Gastroesophageal sphincter (tissue), 4 donors: ENCODE measurements around the gene HIVEP3. TPM values are rescaled to one million over a fixed set of nuclear protein-coding genes. Genes with fewer than 3 reads are reported as not detected.

Source experiments
- ATAC-seq: fragments of 150-250 bp; one replicate; pipeline ENCODE4 v1.9.1; 2016; ENCODE audit warnings: mild to moderate bottlenecking, moderate library complexity
- H3K27ac ChIP-seq, 4 donors: fragments of 200-600 bp; sonication (generic) in 3 of 4; 1 replicate in 3 of 4; 2 replicates in 1 of 4; pipeline ENCODE4 v1.5.1; 2016 to 2019
- H3K27me3 ChIP-seq: fragments of 200-600 bp; sonication (generic); one replicate; pipeline ENCODE4 v1.5.1; 2019
- H3K36me3 ChIP-seq, 2 donors: fragments of 200-600 bp; sonication (generic); one replicate each; pipeline ENCODE4 v1.5.1; 2019; ENCODE audit warnings: control low read depth in 1 of 2
- H3K4me1 ChIP-seq, 3 donors: fragments of 200-600 bp; sonication (generic); 1 replicate in 2 of 3; 2 replicates in 1 of 3; pipeline ENCODE4 v1.5.1; 2016 to 2019; ENCODE audit warnings: control low read depth in 2 of 3
- H3K4me3 ChIP-seq, 2 donors: fragments of 200-600 bp; sonication (generic); one replicate each; pipeline ENCODE4 v1.5.1; 2019; ENCODE audit warnings: mild to moderate bottlenecking in 1 of 2, moderate library complexity in 1 of 2
- H3K9me3 ChIP-seq, 3 donors: fragments of 200-600 bp; sonication (generic); one replicate each; pipeline ENCODE4 v1.5.1; 2017 to 2019; ENCODE audit warnings: control low read depth in 2 of 3
- CTCF ChIP-seq, 4 experiments: fragments of 200-600 bp in 2 of 4; fragments of 450-650 bp in 2 of 4; sonication (generic) in 1 of 4; IDR thresholded peaks; one replicate each; pipeline ENCODE4 v1.5.1; 2017 to 2019; ENCODE audit warnings: antibody characterized with exemption in 4 of 4, mild to moderate bottlenecking in 2 of 4, moderate library complexity in 2 of 4
- EP300 ChIP-seq: sonication (generic); formaldehyde crosslinking; IDR thresholded peaks from one replicate; pipeline ENCODE4 v1.6.1; 2017; ENCODE audit warnings: antibody characterized with exemption, mild to moderate bottlenecking
- POLR2A ChIP-seq, 2 donors: fragments of 450-650 bp; IDR thresholded peaks; one replicate each; pipeline ENCODE4 v1.6.1; 2017; ENCODE audit warnings: antibody characterized with exemption in 2 of 2, mild to moderate bottlenecking in 2 of 2, moderate library complexity in 1 of 2
- POLR2AphosphoS5 ChIP-seq: sonication (generic); formaldehyde crosslinking; IDR thresholded peaks from one replicate; pipeline ENCODE4 v1.6.1; 2017; ENCODE audit warnings: antibody characterized with exemption
- WGBS, 2 donors: methylation state at CpG; one replicate each; pipeline ENCODE4 v1.1.5; 2018; ENCODE audit warnings: low coverage in 1 of 2; 5-methylcytosine and 5-hydroxymethylcytosine counted together
- total RNA-seq, 4 donors: library from RNA; depleted of rRNA; stranded (reverse); fragments of >200 nt; gene quantifications; one replicate each; pipeline ENCODE4 v1.1.0, GENCODE V29; 2016

HIVEP3 gene
- total RNA-seq, 4 donors from 2014 or later: 1.9 to 3.8 (median 2.8) TPM

DNA sequence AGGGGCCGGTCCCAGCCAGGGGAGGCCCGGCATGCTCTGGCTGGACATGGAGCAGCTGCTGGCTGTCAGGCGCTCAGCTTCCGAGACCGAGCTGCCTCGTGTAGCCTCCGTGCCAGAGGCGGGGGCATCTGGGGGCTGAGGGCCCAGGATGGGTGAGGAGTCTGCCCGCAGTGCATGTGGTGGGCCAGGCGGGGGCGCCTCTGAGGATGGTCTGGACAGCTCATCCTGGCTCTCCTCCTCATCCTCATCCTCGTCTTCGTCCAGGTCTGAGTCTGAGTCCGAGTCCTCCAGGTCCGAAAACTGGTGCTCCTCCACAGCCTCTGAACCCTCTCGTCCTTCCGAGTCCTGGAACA lies 405.4 kb downstream of the HIVEP3 start:
- Histone ChIP-seq H3K27ac (no peak overlapping the region), H3K36me3 (peaks cover 0 to 17% of the 10 kb centered on the region in 2 donors), H3K4me3 (no peak overlapping the region), H3K9me3 (no peaks in the 10 kb centered on the region), H3K27me3 (no peaks in the 10 kb centered on the region), H3K4me1 (peaks cover 0 to 25% (median 7%) of the 10 kb centered on the region in 3 donors)
- WGBS, 2 donors: no CpG with 5 or more reads among the region's 17 CpGs
- TF ChIP-seq POLR2A (IDR thresholded peaks at IDR 0.05): no peak
- no peak for TF ChIP-seq POLR2AphosphoS5
- TF ChIP-seq CTCF (IDR thresholded peaks at IDR 0.05): no peak
- TF ChIP-seq EP300: no peak
- no peak for ATAC-seq

DNA sequence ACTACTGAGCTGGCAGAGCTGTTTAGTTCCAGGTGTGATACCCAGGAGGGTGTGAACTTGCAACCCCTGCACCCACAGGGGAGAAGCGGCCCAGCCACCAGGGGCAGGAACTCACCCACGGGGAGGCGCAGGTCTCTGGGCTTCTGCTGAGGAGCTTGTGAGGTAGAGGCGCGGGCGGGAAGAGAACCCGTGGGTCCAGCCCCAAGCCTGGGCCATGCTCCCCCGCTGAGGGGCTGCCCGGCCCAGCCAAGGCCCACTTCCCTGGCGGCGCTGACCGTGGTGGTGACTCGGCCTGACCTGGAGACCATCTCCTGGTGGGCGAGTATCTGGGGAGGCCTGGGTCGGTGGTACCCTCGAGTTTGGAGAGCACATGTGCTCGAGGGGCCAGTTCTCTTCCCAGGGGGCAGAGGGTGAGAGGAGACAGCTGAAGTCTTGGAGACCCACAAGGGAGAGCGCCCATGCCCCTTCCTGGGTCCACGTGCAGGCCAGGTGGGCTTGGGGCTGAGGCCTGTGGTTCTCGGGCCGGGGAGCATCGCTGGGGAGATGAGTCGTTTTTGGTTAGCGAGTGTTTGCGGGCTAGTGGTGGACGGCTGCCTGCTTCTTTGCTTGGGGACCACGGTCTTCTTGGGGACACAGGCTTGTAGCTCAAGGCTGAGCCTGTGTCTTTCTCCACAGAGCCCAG lies 405.9 kb downstream of the HIVEP3 start:
- Histone ChIP-seq H3K4me3 (no peak overlapping the region), H3K36me3 (peaks cover 0 to 17% of the 10 kb centered on the region in 2 donors), H3K27me3 (no peaks in the 10 kb centered on the region), H3K9me3 (no peaks in the 10 kb centered on the region), H3K27ac (no peak overlapping the region), H3K4me1 (peaks cover 0 to 25% (median 7%) of the 10 kb centered on the region in 3 donors)
- 100% methylated on average over 1 of the region's 27 CpGs; no CpG with 5 or more reads in 1 of the 2 donors for WGBS, 2 donors
- TF ChIP-seq EP300: no peak
- TF ChIP-seq POLR2AphosphoS5: no peak
- no peak for TF ChIP-seq CTCF (IDR thresholded peaks at IDR 0.05)
- no peak for TF ChIP-seq POLR2A (IDR thresholded peaks at IDR 0.05)
- ATAC-seq: no peak

DNA sequence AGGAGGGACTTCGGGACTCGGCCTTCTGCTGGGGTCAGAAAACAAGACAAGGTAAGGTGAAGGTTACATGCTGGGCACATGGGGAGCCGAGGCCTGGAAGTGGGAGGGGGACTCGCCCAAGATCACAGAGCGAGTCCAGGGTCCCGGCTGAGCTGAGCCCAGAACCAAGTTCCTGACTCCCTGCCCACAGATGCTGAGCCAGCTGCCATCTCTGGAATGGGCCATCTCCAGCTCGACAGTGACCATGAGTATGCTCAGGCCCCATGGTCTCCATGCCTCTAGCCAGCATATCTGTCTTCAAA lies 407.5 kb downstream of the HIVEP3 start:
- no peaks in the 10 kb centered on the region for H3K27me3 ChIP-seq
- no peaks in the 10 kb centered on the region for H3K9me3 ChIP-seq
- peaks cover 0 to 17% of the 10 kb centered on the region in 2 donors for H3K36me3 ChIP-seq
- 90 to 92% methylated on average over 2 to 3 of the region's 7 CpGs for WGBS, 2 donors
- no peak overlapping the region for H3K4me3 ChIP-seq
- TF ChIP-seq POLR2AphosphoS5: no peak
- no peak for TF ChIP-seq CTCF (IDR thresholded peaks at IDR 0.05)
- no peak for TF ChIP-seq EP300
- no peak for TF ChIP-seq POLR2A (IDR thresholded peaks at IDR 0.05)
- peaks cover 0 to 14% (median 4%) of the 10 kb centered on the region in 3 donors for H3K4me1 ChIP-seq
- no peak overlapping the region for H3K27ac ChIP-seq
- ATAC-seq: no peak

GRCh38 chr1:41510531-41511238 lies 408.0 kb downstream of the HIVEP3 start:
- ATAC-seq: no peak
- Histone ChIP-seq H3K9me3 (no peaks in the 10 kb centered on the region), H3K27me3 (no peaks in the 10 kb centered on the region), H3K27ac (no peak overlapping the region), H3K4me3 (no peak overlapping the region), H3K4me1 (peaks cover 0 to 9% (median 1%) of the 10 kb centered on the region in 3 donors), H3K36me3 (peaks cover 0 to 17% of the 10 kb centered on the region in 2 donors)
- TF ChIP-seq POLR2A (IDR thresholded peaks at IDR 0.05) (no peak), POLR2AphosphoS5 (no peak), CTCF (IDR thresholded peaks at IDR 0.05) (no peak), EP300 (no peak)
- 97% methylated on average over 8 of the region's 41 CpGs; no CpG with 5 or more reads in 1 of the 2 donors for WGBS, 2 donors

DNA sequence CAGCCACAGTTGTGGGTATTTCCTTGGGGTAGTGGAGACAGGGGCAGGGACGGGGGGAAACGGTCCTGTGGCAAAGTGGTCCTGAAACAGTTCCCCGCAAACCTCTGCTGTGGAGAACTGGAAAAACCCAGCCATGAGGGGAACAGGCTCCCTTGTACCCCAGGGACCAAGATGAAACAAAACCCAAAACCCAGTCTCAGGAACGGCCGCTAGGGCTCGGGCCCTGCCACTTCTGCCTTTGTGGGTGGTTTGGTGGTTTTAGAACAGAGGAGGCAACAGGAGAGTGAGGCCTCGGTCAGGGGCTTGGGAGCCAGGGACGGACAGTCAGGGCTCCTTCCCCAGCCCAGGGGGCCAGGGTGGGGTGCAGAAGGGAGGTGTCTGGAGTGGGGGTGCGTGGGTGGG lies 409.5 kb downstream of the HIVEP3 start:
- no peak overlapping the region for H3K4me3 ChIP-seq
- TF ChIP-seq POLR2A (IDR thresholded peaks at IDR 0.05) (no peak), POLR2AphosphoS5 (no peak), CTCF (IDR thresholded peaks at IDR 0.05) (no peak), EP300 (no peak)
- no peak overlapping the region for H3K27ac ChIP-seq
- H3K9me3 ChIP-seq: no peaks in the 10 kb centered on the region
- H3K4me1 ChIP-seq: no peaks in the 10 kb centered on the region
- WGBS, 2 donors: 73 to 80% methylated on average over 2 to 6 of the region's 9 CpGs
- ATAC-seq: no peak
- H3K36me3 ChIP-seq: peaks cover 0 to 17% of the 10 kb centered on the region in 2 donors
- H3K27me3 ChIP-seq: no peaks in the 10 kb centered on the region
